Skeletal muscle tissue (tissue), 4 donors: ENCODE measurements around the gene ARHGAP36. TPM values are rescaled to one million over a fixed set of nuclear protein-coding genes. Genes with fewer than 3 reads are reported as not detected.

ENCODE experiments used
- H3K27ac ChIP-seq: one replicate; pipeline ENCODE4 v1.7.0; 2013; ENCODE audit warnings: mild to moderate bottlenecking, low read depth, low read length, inconsistent platforms
- H3K27me3 ChIP-seq, 3 donors: one replicate each; pipeline ENCODE4 v1.7.0; 2013; ENCODE audit warnings: low read length in 3 of 3; ENCODE audit not compliant: control insufficient read depth in 3 of 3, insufficient read depth in 3 of 3
- H3K36me3 ChIP-seq, 3 donors: one replicate each; pipeline ENCODE4 v1.7.0; 2013; ENCODE audit warnings: low read length in 3 of 3; ENCODE audit not compliant: control insufficient read depth in 3 of 3, insufficient read depth in 3 of 3
- H3K4me1 ChIP-seq, 3 donors: one replicate each; pipeline ENCODE4 v1.7.0; 2013; ENCODE audit warnings: low read length in 3 of 3, mild to moderate bottlenecking in 3 of 3; ENCODE audit not compliant: control insufficient read depth in 3 of 3, insufficient read depth in 3 of 3
- H3K4me3 ChIP-seq, 3 donors: one replicate each; pipeline ENCODE4 v1.7.0; 2013; ENCODE audit warnings: low read length in 3 of 3
- H3K9ac ChIP-seq, 3 donors: one replicate each; pipeline ENCODE4 v1.7.0; 2013; ENCODE audit warnings: low read length in 3 of 3, mild to moderate bottlenecking in 3 of 3, moderate library complexity in 2 of 3, low read depth in 1 of 3
- H3K9me3 ChIP-seq, 3 donors: one replicate each; pipeline ENCODE4 v1.7.0; 2013; ENCODE audit warnings: low read length in 3 of 3; ENCODE audit not compliant: control insufficient read depth in 3 of 3
- total RNA-seq: library from RNA; depleted of rRNA; stranded (reverse); fragments of >200 nt; gene quantifications from one replicate; pipeline ENCODE4 v1.2.3, GENCODE V29; 2014
- donor health status: Osteomylitis.

The ARHGAP36 gene
- total RNA-seq, 1 donor from 2014 or later: 292 TPM

DNA sequence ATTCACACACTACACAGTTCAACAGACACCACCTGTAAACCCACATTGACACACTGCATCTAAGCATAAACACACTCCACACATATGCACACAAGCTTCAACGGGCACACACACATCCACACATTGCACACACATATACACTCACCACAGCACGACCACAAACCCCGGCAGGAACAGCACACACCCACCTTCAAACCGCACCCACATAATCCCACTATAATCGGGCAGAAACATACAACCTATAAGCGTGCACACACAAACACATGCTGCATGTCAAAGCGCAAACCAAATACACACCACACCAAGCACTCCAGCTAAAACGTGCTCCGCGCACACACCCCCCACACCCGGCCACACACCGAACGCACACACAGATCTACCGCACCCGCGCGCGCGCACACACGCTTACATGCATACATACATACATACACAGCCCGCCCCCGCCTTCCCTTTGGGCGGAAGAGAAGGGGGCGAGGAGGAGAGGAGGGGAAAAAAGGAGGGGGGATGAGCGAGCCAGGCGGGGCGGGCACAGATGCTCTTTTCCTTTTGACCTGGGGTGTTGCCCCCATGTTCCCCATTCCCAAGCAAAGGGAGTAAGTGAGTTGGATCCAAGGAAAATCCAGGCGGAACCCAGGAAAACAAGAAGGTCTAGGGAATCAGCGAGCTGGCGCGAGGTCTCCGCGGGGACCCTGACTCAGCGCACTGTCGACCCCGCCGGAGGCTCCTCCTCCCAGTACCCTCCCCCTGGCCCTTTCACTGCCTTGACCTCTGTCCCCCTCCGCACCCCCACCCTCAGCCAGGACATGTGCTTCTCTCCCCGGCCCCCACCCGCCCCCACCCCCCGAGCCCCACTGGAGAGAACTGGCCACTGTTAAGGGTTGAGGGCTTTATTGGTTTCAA, 9.9 kb downstream of the ARHGAP36 start:
- H3K4me1 ChIP-seq: no peaks in the 10 kb centered on the region
- H3K36me3 ChIP-seq: no peaks in the 10 kb centered on the region
- no peak overlapping the region for H3K4me3 ChIP-seq
- no peak overlapping the region for H3K9ac ChIP-seq
- H3K9me3 ChIP-seq: no peaks in the 10 kb centered on the region
- peaks cover 22 to 54% (median 28%) of the 10 kb centered on the region in 3 donors for H3K27me3 ChIP-seq
- H3K27ac ChIP-seq: no peak overlapping the region

DNA sequence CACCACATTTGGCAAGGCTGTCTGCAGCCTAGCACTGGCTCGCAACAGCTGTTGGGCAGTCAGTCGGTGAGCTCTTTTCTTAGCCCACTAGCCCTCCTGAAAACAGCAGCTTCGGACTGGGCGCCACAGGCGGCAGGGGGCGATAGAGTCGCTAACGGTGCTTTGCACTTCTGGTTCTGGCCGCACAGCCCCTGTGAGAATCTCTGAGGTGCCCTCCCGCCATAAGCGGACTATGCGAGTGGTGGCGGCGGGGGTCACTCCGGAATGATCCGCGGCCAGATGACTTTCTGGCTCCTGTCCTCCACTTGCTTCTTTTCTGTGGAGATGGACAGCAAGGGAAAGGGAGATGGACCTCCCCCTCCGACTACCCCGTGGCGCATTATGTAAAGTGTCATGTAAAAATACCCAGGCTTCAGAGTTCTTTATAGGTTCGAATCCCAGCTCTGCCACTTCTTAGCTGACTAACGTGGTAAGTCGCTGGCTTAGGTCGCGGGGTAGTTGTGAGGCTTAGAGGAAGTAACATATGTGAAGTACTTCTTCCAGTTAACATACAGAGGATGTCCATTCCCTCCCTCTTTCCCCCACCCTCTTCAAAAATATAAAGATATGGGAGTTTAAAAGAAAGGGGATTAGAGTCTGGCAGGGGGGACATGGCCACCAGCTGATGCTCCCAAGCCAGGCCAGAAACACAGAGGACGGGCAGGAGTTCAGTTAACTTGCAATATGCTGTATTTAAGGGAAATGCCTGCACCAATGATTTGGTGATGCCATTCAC, 11.0 kb downstream of the ARHGAP36 start:
- Histone ChIP-seq H3K27ac (no peak overlapping the region), H3K36me3 (no peaks in the 10 kb centered on the region), H3K4me1 (no peaks in the 10 kb centered on the region), H3K9ac (no peak overlapping the region), H3K27me3 (peaks cover 22 to 58% (median 34%) of the 10 kb centered on the region in 3 donors), H3K4me3 (no peak overlapping the region), H3K9me3 (no peaks in the 10 kb centered on the region)

- peaks cover 16 to 35% (median 34%) of the 10 kb centered on the region in 3 donors for H3K27me3 ChIP-seq
Observed at GRCh38 chrX:131072871-131073571, 14.9 kb downstream of the ARHGAP36 start.

DNA sequence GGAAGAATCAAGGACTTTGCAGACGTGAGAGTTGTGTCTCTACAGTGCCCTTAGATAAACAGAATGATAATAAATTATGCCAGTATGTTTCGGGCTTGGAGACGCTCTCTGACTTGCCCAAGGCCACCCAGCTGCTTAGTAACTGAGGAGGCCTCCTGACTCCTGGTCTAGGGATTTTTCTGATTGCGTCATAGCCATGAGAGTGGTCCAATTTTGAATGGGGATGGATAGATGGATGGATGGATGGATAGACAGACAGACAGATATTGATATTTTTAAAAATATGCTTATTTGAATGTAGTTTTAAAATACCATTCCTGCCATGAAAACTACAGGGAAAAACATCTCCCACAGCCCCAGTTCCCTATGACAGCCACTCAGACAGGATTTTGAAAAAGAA, 15.5 kb downstream of the ARHGAP36 start:
- Histone ChIP-seq H3K4me3 (no peak overlapping the region), H3K9ac (no peak overlapping the region), H3K9me3 (no peaks in the 10 kb centered on the region), H3K27ac (no peak overlapping the region), H3K4me1 (no peaks in the 10 kb centered on the region), H3K36me3 (no peaks in the 10 kb centered on the region), H3K27me3 (peaks cover 16 to 32% (median 31%) of the 10 kb centered on the region in 3 donors)

More at GRCh38 chrX:131072871-131073571, 14.9 kb downstream of the ARHGAP36 start:
- Histone ChIP-seq H3K36me3 (no peaks in the 10 kb centered on the region), H3K4me3 (no peak overlapping the region), H3K9me3 (no peaks in the 10 kb centered on the region), H3K9ac (no peak overlapping the region), H3K4me1 (no peaks in the 10 kb centered on the region), H3K27ac (no peak overlapping the region)

DNA sequence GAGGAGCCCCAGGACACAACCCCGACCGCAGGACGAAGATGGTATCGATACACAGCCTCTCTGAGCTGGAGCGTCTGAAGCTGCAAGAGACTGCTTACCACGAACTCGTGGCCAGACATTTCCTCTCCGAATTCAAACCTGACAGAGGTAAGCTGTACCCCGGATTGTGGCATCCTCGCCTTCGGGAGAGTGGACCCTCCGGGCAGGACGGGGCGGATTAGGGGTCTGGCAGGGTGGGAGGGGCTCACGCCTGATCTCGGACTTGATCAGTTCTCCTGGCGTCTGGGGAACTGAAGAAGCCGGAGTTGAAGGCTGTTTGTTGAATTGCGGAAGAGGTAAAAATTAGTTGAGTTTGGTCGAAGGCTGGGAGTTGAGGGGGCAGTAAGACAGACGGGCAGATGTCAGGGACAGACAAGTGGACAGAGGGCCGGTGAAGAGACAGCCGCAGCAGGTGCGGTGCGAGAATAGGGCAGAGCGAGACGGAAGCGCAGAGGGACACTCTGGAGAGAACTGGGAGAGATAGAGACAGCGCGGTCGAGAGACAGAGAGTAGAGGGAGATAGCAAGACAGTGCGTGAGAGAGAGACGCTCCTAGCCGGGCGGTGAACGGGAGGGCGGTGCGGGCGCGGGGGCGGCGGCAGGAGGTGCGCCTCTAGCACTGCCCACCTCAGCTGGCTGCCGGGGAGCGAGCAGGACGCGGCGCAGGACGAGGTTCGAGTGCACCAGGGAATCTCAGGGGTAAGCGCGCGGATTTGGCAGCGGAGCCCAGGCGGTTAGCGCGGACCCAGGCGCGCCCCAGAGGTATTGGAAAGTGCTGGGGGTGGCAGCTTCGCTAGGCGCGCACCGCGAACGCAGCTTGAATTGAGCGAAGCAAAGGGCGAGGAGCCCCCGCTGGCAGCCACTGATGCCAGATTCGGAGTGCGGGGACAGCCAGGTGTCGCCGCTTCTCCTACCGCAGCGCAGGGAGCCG, 23.9 kb downstream of the ARHGAP36 start:
- peaks cover 30 to 53% (median 38%) of the 10 kb centered on the region in 3 donors for H3K27me3 ChIP-seq
- no peaks in the 10 kb centered on the region for H3K4me1 ChIP-seq
- no peak overlapping the region for H3K9ac ChIP-seq
- peak overlapping the region in 1 of 3 donors; percentile 13 for H3K4me3 ChIP-seq
- H3K27ac ChIP-seq: no peak overlapping the region
- no peaks in the 10 kb centered on the region for H3K36me3 ChIP-seq
- no peaks in the 10 kb centered on the region for H3K9me3 ChIP-seq

- no peaks in the 10 kb centered on the region for H3K9me3 ChIP-seq
- H3K4me3 ChIP-seq: no peak overlapping the region
- peaks cover 30 to 58% (median 39%) of the 10 kb centered on the region in 3 donors for H3K27me3 ChIP-seq
- no peak overlapping the region for H3K27ac ChIP-seq
- H3K4me1 ChIP-seq: no peaks in the 10 kb centered on the region
- H3K9ac ChIP-seq: no peak overlapping the region
- H3K36me3 ChIP-seq: no peaks in the 10 kb centered on the region
Observed at GRCh38 chrX:131083510-131084142, 25.5 kb downstream of the ARHGAP36 start.

DNA sequence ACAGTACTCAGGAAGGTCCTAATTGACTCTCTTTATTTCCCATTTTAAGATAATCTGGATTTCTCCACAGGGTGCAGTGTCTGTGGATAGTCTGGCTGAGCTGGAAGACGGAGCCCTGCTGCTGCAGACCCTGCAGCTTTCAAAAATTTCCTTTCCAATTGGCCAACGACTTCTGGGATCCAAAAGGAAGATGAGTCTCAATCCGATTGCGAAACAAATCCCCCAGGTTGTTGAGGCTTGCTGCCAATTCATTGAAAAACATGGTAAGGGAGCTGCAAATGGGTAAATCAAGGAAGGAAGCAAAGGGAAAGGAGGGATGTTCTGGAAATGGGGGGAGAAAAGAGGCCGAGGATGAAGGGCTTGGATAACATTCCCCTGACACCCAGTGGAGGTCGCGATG, 26.0 kb downstream of the ARHGAP36 start:
- no peak overlapping the region for H3K4me3 ChIP-seq
- H3K9me3 ChIP-seq: no peaks in the 10 kb centered on the region
- no peaks in the 10 kb centered on the region for H3K36me3 ChIP-seq
- H3K27ac ChIP-seq: no peak overlapping the region
- no peaks in the 10 kb centered on the region for H3K4me1 ChIP-seq
- peaks cover 30 to 58% (median 37%) of the 10 kb centered on the region in 3 donors for H3K27me3 ChIP-seq
- H3K9ac ChIP-seq: no peak overlapping the region

DNA sequence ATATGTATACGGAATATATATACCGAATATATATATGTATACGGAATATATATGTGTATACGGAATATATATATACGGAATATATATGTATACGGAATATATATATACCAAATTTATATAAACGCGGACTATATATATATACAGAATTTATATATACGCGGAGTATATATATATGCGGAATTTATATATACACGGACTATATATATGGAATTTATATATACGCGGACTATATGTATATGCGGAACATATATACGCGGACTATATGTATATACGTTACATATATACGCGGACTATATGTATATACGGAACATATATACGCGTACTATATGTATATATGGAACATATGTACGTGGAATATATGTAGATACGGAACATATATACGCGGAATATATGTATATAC, 78.6 kb downstream of the ARHGAP36 start:
- Histone ChIP-seq H3K27ac (no peak overlapping the region), H3K4me3 (no peak overlapping the region), H3K27me3 (no peaks in the 10 kb centered on the region), H3K4me1 (no peaks in the 10 kb centered on the region), H3K9ac (no peak overlapping the region), H3K36me3 (no peaks in the 10 kb centered on the region), H3K9me3 (no peaks in the 10 kb centered on the region)

- no peak overlapping the region for H3K4me3 ChIP-seq
- no peaks in the 10 kb centered on the region for H3K4me1 ChIP-seq
- no peak overlapping the region for H3K27ac ChIP-seq
- no peaks in the 10 kb centered on the region for H3K36me3 ChIP-seq
- no peaks in the 10 kb centered on the region for H3K27me3 ChIP-seq
- no peak overlapping the region for H3K9ac ChIP-seq
- no peaks in the 10 kb centered on the region for H3K9me3 ChIP-seq
Observed at GRCh38 chrX:131139072-131139471, 80.9 kb downstream of the ARHGAP36 start.
